Heart left ventricle (tissue), 16 donors: ENCODE results near the gene UGT1A1. TPM values are rescaled to one million over a fixed set of nuclear protein-coding genes. Genes with fewer than 3 reads are reported as not detected.
"Not testable (repeated sequence)": the region's sequence is repeated elsewhere in the genome, so short reads cannot be mapped to it uniquely, and the experiment has no call there.

Source experiments
- ATAC-seq, 4 donors: fragments of 200-7000 bp; cut with Tn5 transposase; one replicate each; pipeline ENCODE4 v1.9.1; 2020 to 2022; ENCODE audit warnings: moderate library complexity in 4 of 4, mild to moderate bottlenecking in 3 of 4, moderate number of reproducible peaks in 1 of 4
- DNase-seq, 5 donors: peaks; one replicate each; pipeline ENCODE4 v3.0.0-alpha.2; 2020
- H3K27ac ChIP-seq, 12 donors: fragments of 200-600 bp; sonication (generic) in 4 of 12; one replicate each; pipeline versions ENCODE4 v1.5.0 to v1.8.0; 2016 to 2022; ENCODE audit warnings: mild to moderate bottlenecking in 2 of 12
- H3K27me3 ChIP-seq, 9 donors: fragments of 200-600 bp; sonication (generic) in 2 of 9; one replicate each; pipeline versions ENCODE4 v1.5.1 to v1.8.0; 2016 to 2022; ENCODE audit warnings: mild to moderate bottlenecking in 3 of 9
- H3K36me3 ChIP-seq, 9 donors: fragments of 200-600 bp; sonication (generic) in 2 of 9; one replicate each; pipeline versions ENCODE4 v1.5.0 to v1.8.0; 2018 to 2022; ENCODE audit warnings: mild to moderate bottlenecking in 2 of 9
- H3K4me1 ChIP-seq, 12 donors: fragments of 200-600 bp; sonication (generic) in 4 of 12; one replicate each; pipeline versions ENCODE4 v1.5.0 to v1.8.0; 2016 to 2022; ENCODE audit warnings: mild to moderate bottlenecking in 3 of 12
- H3K4me3 ChIP-seq, 12 donors: fragments of 200-600 bp; sonication (generic) in 4 of 12; one replicate each; pipeline versions ENCODE4 v1.5.0 to v1.8.0; 2017 to 2022; ENCODE audit warnings: mild to moderate bottlenecking in 9 of 12, moderate library complexity in 4 of 12
- H3K9me3 ChIP-seq, 12 donors: fragments of 200-600 bp; sonication (generic) in 4 of 12; one replicate each; pipeline versions ENCODE4 v1.5.0 to v1.8.0; 2016 to 2022; ENCODE audit warnings: mild to moderate bottlenecking in 1 of 12
- CTCF ChIP-seq, 12 donors: fragments of 200-600 bp; sonication (generic) in 4 of 12; IDR thresholded peaks; one replicate each; pipeline versions ENCODE4 v1.5.0 to v1.8.0; 2018 to 2022; ENCODE audit warnings: antibody characterized with exemption in 12 of 12, mild to moderate bottlenecking in 5 of 12
- POLR2A ChIP-seq, 2 donors: fragments of 450-650 bp; IDR thresholded peaks; one replicate each; pipeline ENCODE4 v1.6.1; 2017; ENCODE audit warnings: antibody characterized with exemption in 2 of 2, mild to moderate bottlenecking in 2 of 2, moderate library complexity in 2 of 2
- WGBS, 4 donors: extraction: QIAGEN DNeasy Blood & Tissue Kit in 2 of 4; methylation state at CpG; one replicate each; pipeline versions ENCODE4 v1.1.5 to v1.1.7; 2013 to 2018; 5-methylcytosine and 5-hydroxymethylcytosine counted together
- intact Hi-C, 10 donors: fragments of 100-400 bp; cut with DNase I; formaldehyde crosslinking; loops; one replicate each; pipeline versions ENCODE4 v1.11.1 to v1.14.2; 2022
- polyA plus RNA-seq, 2 donors: library from polyadenylated mRNA; stranded (reverse); fragments of 200-250 nt; gene quantifications; one replicate each; pipeline ENCODE4 v1.2.3, GENCODE V29; 2013
- total RNA-seq, 9 donors: library from RNA; depleted of rRNA in 2 of 9; stranded (reverse); fragments of >200 nt in 2 of 9; fragmentation: NEBNext Ultra II Directional in 3 of 9; extraction: Animal tissue kit (Norgen Biotek cat#: 25700) in 3 of 9; gene quantifications; one replicate each; pipeline versions ENCODE4 v1.1.0 to v1.2.4, GENCODE V29; 2016 to 2023
- donor health status: ischemic (EF 13 %, LVEDD 7.1; RV severe dilation, severe dysfunction).
- donor health status: healthy with polysubstance abuse.
- donor health status: DM: no; HTN: yes; CAD: no.
- donor health status: DM: no; HTN: no; CAD: no.
- donor health status: ischemic (EF 25% LVEDD 6.9; RV normal size, moderate dysfunction).
- donor health status: ischemic (EF 25% LVEDD 5.7; RV mildly dilated, moderate dysfunction).
- donor health status: healthy.
- donor health status: DM: yes; HTN: yes; CAD: no.
- donor health status: ischemic (EF 35%, LVEDD 5.7; RV mildly dilated, moderate dysfunction).
- donor health status: nonischemic (EF 11% LVEDD 7.7; RV severe dilation, severe dysfunction).
- donor health status: DM: yes; HTN: yes; CAD: no.
- donor health status: PGD.
- donor health status: ischemic (EF 29% LVEDD 5.4; RV normal size, mild dysfunction).
- donor health status: nonischemic (EF 23%, LVEDD 6.1; RV moderate dilation, normal function).

Gene UGT1A1
- total and polyA plus RNA-seq, 11 donors: 0.03 TPM; not detected in 10

DNA sequence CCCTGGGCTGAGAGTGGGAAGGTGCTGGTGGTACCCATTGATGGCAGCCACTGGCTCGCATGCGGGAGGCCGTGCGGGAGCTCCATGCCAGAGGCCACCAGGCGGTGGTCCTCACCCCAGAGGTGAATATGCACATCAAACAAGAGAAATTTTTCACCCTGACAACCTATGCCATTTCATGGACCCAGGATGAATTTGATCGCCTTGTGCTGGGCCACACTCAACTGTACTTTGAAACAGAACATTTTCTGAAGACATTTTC lies 12.9 kb upstream of the UGT1A1 start:
- Histone ChIP-seq H3K27ac (no peak overlapping the region), H3K4me3 (no peak overlapping the region), H3K36me3 (no peaks in the 10 kb centered on the region), H3K4me1 (no peaks in the 10 kb centered on the region), H3K9me3 (peaks cover 0 to 3% (median 0%) of the 10 kb centered on the region in 12 donors), H3K27me3 (peaks cover 0 to 3% (median 0%) of the 10 kb centered on the region in 9 donors)
- DNase-seq (no peak), ATAC-seq (no peak)
- intact Hi-C loops: no loop called here
- 83 to 95% (median 87%) methylated on average over 6 of the region's 6 CpGs for WGBS, 4 donors
- TF ChIP-seq CTCF (IDR thresholded peaks at IDR 0.05) (no peak), POLR2A (IDR thresholded peaks at IDR 0.05) (no peak)

GRCh38 chr2:233750689-233751088 lies 9.4 kb upstream of the UGT1A1 start:
- H3K27me3 ChIP-seq, H3K27ac ChIP-seq, ATAC-seq, DNase-seq, intact Hi-C loops, H3K4me1 ChIP-seq, H3K9me3 ChIP-seq, H3K36me3 ChIP-seq, H3K4me3 ChIP-seq: not testable (repeated sequence)
- WGBS, 4 donors: 60 to 69% (median 61%) methylated on average over 1 to 2 of the region's 2 CpGs

- H3K27ac ChIP-seq, H3K4me3 ChIP-seq, DNase-seq, H3K27me3 ChIP-seq, H3K4me1 ChIP-seq, ATAC-seq, H3K36me3 ChIP-seq, intact Hi-C loops, H3K9me3 ChIP-seq: not testable (repeated sequence)
- 59 to 75% (median 70%) methylated on average over 2 of the region's 2 CpGs for WGBS, 4 donors
These were observed 8.7 kb upstream of the UGT1A1 start for GRCh38 chr2:233751212-233752009.

- Histone ChIP-seq H3K9me3 (peaks cover 0 to 3% (median 0%) of the 10 kb centered on the region in 12 donors), H3K36me3 (no peaks in the 10 kb centered on the region), H3K4me1 (no peaks in the 10 kb centered on the region), H3K4me3 (no peak overlapping the region), H3K27ac (no peak overlapping the region), H3K27me3 (no peaks in the 10 kb centered on the region)
- intact Hi-C loops: no loop called here
- DNase-seq (no peak), ATAC-seq (no peak)
- 86 to 93% (median 90%) methylated on average over 39 to 44 of the region's 44 CpGs for WGBS, 4 donors
- TF ChIP-seq POLR2A (IDR thresholded peaks at IDR 0.05) (no peak), CTCF (IDR thresholded peaks at IDR 0.05) (no peak)
These were observed 5.0 kb upstream of the UGT1A1 start for GRCh38 chr2:233754872-233755611.

DNA sequence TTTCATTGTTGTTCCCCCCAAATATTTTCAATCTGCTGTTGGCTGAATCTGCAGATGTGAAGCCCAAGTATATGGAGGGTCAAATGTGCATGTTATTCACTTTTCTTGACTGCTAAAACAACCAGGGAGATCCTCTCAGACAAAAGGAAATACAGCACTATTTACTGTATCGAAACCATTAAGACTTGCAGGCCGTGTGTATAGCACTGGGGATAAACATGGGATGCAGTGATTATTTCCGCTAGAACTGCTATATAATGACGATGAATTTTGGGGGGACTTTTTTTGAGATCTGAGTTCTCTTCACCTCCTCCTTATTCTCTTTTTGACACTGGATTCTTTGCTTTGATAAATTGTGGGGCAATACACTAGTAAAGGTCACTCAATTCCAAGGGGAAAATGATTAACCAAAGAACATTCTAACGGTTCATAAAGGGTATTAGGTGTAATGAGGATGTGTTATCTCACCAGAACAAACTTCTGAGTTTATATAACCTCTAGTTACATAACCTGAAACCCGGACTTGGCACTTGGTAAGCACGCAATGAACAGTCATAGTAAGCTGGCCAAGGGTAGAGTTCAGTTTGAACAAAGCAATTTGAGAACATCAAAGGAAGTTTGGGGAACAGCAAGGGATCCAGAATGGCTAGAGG lies 3.5 kb upstream of the UGT1A1 start:
- H3K4me3 ChIP-seq: no peak overlapping the region
- DNase-seq: no peak
- no peaks in the 10 kb centered on the region for H3K9me3 ChIP-seq
- intact Hi-C loops: no loop called here
- WGBS, 4 donors: 70 to 81% (median 75%) methylated on average over 7 of the region's 7 CpGs
- TF ChIP-seq POLR2A (IDR thresholded peaks at IDR 0.05) (no peak), CTCF (IDR thresholded peaks at IDR 0.05) (no peak)
- H3K27ac ChIP-seq: no peak overlapping the region
- H3K36me3 ChIP-seq: no peaks in the 10 kb centered on the region
- no peaks in the 10 kb centered on the region for H3K27me3 ChIP-seq
- ATAC-seq: no peak
- no peaks in the 10 kb centered on the region for H3K4me1 ChIP-seq
